ENCODE data around the gene ZNF85.
"Not testable (repeated sequence)": the region's sequence is repeated elsewhere in the genome, so short reads cannot be mapped to it uniquely, and the experiment has no call there.

Gene ZNF85

GRCh38 chr19:20923077-20923871, at the start of gene ZNF85:
ZNF85 (plus strand) TSS chr19:20923251; CDS start chr19:20923401, 150 bp downstream.
- peak; percentile 35 for DNase-seq (ENCODE audit: extremely low spot score, insufficient read length, low read depth)
- FAIRE-seq, result peak; percentile 91

GRCh38 chr19:20879501-20879900, 43.5 kb upstream of the ZNF85 start:
- FAIRE-seq, result no peak
- DNase-seq (ENCODE audit: extremely low spot score, insufficient read length, low read depth), result no peak

- DNase-seq (ENCODE audit: extremely low spot score, insufficient read length, low read depth), result no peak
- no peak for FAIRE-seq
Observed at GRCh38 chr19:20912973-20913372, 10.1 kb upstream of the ZNF85 start.

GRCh38 chr19:20925481-20925880, 2.4 kb downstream of the ZNF85 start:
- FAIRE-seq (no peak), DNase-seq (ENCODE audit: extremely low spot score, insufficient read length, low read depth) (no peak)

GRCh38 chr19:20926796-20927195, 3.7 kb downstream of the ZNF85 start:
- FAIRE-seq, result no peak
- DNase-seq (ENCODE audit: extremely low spot score, insufficient read length, low read depth), result no peak

GRCh38 chr19:20928371-20928770, 5.3 kb downstream of the ZNF85 start:
- no peak for FAIRE-seq
- DNase-seq (ENCODE audit: extremely low spot score, insufficient read length, low read depth), result no peak

- DNase-seq (ENCODE audit: extremely low spot score, insufficient read length, low read depth); FAIRE-seq: not testable (repeated sequence)
Observed at GRCh38 chr19:20936322-20936947, 13.4 kb downstream of the ZNF85 start.

GRCh38 chr19:20952561-20953095, 29.6 kb downstream of the ZNF85 start:
- DNase-seq (ENCODE audit: extremely low spot score, insufficient read length, low read depth); FAIRE-seq: not testable (repeated sequence)

GRCh38 chr19:20964798-20965197, 41.7 kb downstream of the ZNF85 start:
- FAIRE-seq (no peak), DNase-seq (ENCODE audit: extremely low spot score, insufficient read length, low read depth) (no peak)

GRCh38 chr19:20968092-20968491, 45.0 kb downstream of the ZNF85 start:
- no peak for FAIRE-seq

GRCh38 chr19:20969498-20969897, 46.4 kb downstream of the ZNF85 start:
- FAIRE-seq, result no peak
- no peak for DNase-seq (ENCODE audit: extremely low spot score, insufficient read length, low read depth)

More at GRCh38 chr19:20968092-20968491, 45.0 kb downstream of the ZNF85 start:
- DNase-seq (ENCODE audit: extremely low spot score, insufficient read length, low read depth), result no peak

GRCh38 chr19:20969898-20970297, 46.8 kb downstream of the ZNF85 start:
- DNase-seq (ENCODE audit: extremely low spot score, insufficient read length, low read depth) (no peak), FAIRE-seq (no peak)

GRCh38 chr19:20992788-20993187, 69.7 kb downstream of the ZNF85 start:
- FAIRE-seq; DNase-seq (ENCODE audit: extremely low spot score, insufficient read length, low read depth): not testable (repeated sequence)

- no peak for DNase-seq (ENCODE audit: extremely low spot score, insufficient read length, low read depth)
- no peak for FAIRE-seq
Observed at GRCh38 chr19:20999731-21000352, 76.8 kb downstream of the ZNF85 start.
